ENCODE data around the gene USH1G.

DNA sequence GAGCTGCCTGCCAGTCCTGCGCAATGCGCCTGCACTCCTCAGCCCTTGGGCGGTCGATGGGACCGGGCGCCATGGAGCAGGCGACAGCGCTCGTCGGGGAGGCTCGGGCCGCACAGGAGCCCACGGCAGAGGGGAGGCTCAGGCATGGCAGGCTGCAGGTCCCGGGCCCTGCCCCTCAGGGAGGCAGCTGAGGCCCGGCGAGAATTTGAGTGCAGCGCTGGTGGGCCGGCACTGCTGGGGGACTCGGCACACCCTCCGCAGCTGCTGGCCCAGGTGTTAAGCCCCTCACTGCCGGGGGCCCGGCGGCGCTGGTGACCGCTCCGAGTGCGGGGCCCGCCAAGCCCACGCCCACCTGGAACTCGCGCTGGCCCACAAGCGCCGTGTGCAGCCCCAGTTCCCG is 16.0 kb downstream of the USH1G start:
- no peak for TF ChIP-seq CTCF (IDR thresholded peaks at IDR 0.05; ENCODE audit: low read depth, low read length)
- no peak for TF ChIP-seq EZH2phosphoT487 (IDR thresholded peaks at IDR 0.05; ENCODE audit: low read depth)
